ENCODE data around the gene CRY2. TPM values are rescaled to one million over a fixed set of nuclear protein-coding genes. Genes with fewer than 3 reads are reported as not detected.

Gene CRY2
- total and polyA plus RNA-seq, 2 of the 8 experiments (the other 6 are each of a cell fraction or from before 2014, with no cell fraction given), result 8.0 to 9.4 TPM

- no peak for TF ChIP-seq JUND (IDR thresholded peaks at IDR 0.05; ENCODE audit: low read length)
- TF ChIP-seq EP300 (IDR thresholded peaks at IDR 0.05; ENCODE audit: borderline replicate concordance in 1 of 2, low read depth in 2 of 2, low read length in 2 of 2), result no peak
- TF ChIP-seq SP1 (IDR thresholded peaks at IDR 0.05; ENCODE audit: low read depth, low read length), result no peak
- no peak for TF ChIP-seq SIX5 (IDR thresholded peaks at IDR 0.05; ENCODE audit: low read depth, low read length)
- TF ChIP-seq TAF1 (IDR thresholded peaks at IDR 0.05; ENCODE audit: low read depth, low read length), result no peak
- TF ChIP-seq SP2 (IDR thresholded peaks at IDR 0.05; ENCODE audit: low read length), result no peak
- TF ChIP-seq GABPA (IDR thresholded peaks at IDR 0.05; ENCODE audit: borderline replicate concordance, insufficient read depth, low read length), result no peak
- no peak for TF ChIP-seq CEBPB (IDR thresholded peaks at IDR 0.05; ENCODE audit: low read depth, low read length)
These were observed 34.4 kb upstream of the CRY2 start (continued) for GRCh38 chr11:45812581-45813548.

Measured in H1 (cell line).